NK-92 (cell line): ENCODE measurements around the gene S100Z.
"Not testable (repeated sequence)": the region's sequence is repeated elsewhere in the genome, so short reads cannot be mapped to it uniquely, and the experiment has no call there.

Source experiments
- DNase-seq: peaks from one replicate; lab custom pipeline; 2025; ENCODE audit not compliant: unreplicated experiment; lab: John Stamatoyannopoulos, UW

The S100Z gene

GRCh38 chr5:76849419-76850291, at the start of gene S100Z:
S100Z (plus strand) TSS chr5:76850014; CDS start chr5:76875360, 25,346 bp downstream.
- DNase-seq: no peak

GRCh38 chr5:76800579-76800978, 49.2 kb upstream of the S100Z start:
- DNase-seq: no peak

- DNase-seq: no peak
These were observed 48.5 kb upstream of the S100Z start for GRCh38 chr5:76801159-76801802.

- no peak for DNase-seq
These were observed 48.0 kb upstream of the S100Z start for GRCh38 chr5:76801803-76802195.

- no peak for DNase-seq
These were observed 45.5 kb upstream of the S100Z start for GRCh38 chr5:76804266-76804665.

- no peak for DNase-seq
These were observed 43.9 kb upstream of the S100Z start for GRCh38 chr5:76805821-76806505.

- no peak for DNase-seq
These were observed 42.5 kb upstream of the S100Z start for GRCh38 chr5:76807296-76807695.

GRCh38 chr5:76808141-76808691, 41.6 kb upstream of the S100Z start:
- DNase-seq: no peak

- no peak for DNase-seq
These were observed 40.7 kb upstream of the S100Z start for GRCh38 chr5:76809141-76809540.

- no peak for DNase-seq
These were observed 39.6 kb upstream of the S100Z start for GRCh38 chr5:76810236-76810635.

- no peak for DNase-seq
These were observed 38.6 kb upstream of the S100Z start for GRCh38 chr5:76811214-76811613.

- not testable (repeated sequence) for DNase-seq
These were observed 37.6 kb upstream of the S100Z start for GRCh38 chr5:76812209-76812608.

- no peak for DNase-seq
These were observed 35.7 kb upstream of the S100Z start for GRCh38 chr5:76813982-76814562.

- no peak for DNase-seq
These were observed 33.5 kb upstream of the S100Z start for GRCh38 chr5:76816110-76816831.

GRCh38 chr5:76818844-76819831, 30.7 kb upstream of the S100Z start, which contains the start of gene F2RL1:
F2RL1 (plus strand) TSS chr5:76819030; CDS start chr5:76819183, 153 bp downstream.
- no peak for DNase-seq

GRCh38 chr5:76819851-76820525, 29.8 kb upstream of the S100Z start:
- DNase-seq: no peak

GRCh38 chr5:76820526-76820890, 29.3 kb upstream of the S100Z start:
- no peak for DNase-seq

- no peak for DNase-seq
These were observed 28.7 kb upstream of the S100Z start for GRCh38 chr5:76821136-76821535.
